NB4 (cell line): ENCODE measurements around the gene PNPLA7.

Experiments
- DNase-seq: peaks from one replicate; pipeline ENCODE4 v3.0.0; 2010; ENCODE audit warnings: low read depth
- H3K4me3 ChIP-seq: one replicate; pipeline ENCODE4 v1.5.1; 2011; ENCODE audit warnings: mild to moderate bottlenecking, low read depth, low read length, moderate library complexity
- MYC ChIP-seq: IDR thresholded peaks from 2 replicates; pipeline ENCODE4 v1.6.1; 2011; ENCODE audit warnings: low read depth, low read length
- POLR2A ChIP-seq: IDR thresholded peaks from 2 replicates; pipeline ENCODE4 v1.6.1; 2011; ENCODE audit warnings: mild to moderate bottlenecking; ENCODE audit not compliant: insufficient read length; ENCODE audit errors: extremely low read depth
- TF ChIP-seq, protein P1 (sequence below): IDR thresholded peaks from one replicate; pipeline ENCODE4 v1.5.1; 2012; ENCODE audit warnings: low read depth, low read length
- TF ChIP-seq, protein P2 (sequence below): IDR thresholded peaks from 2 replicates; pipeline ENCODE4 v1.6.1; 2011; ENCODE audit warnings: low read depth, low read length

The PNPLA7 gene

DNA sequence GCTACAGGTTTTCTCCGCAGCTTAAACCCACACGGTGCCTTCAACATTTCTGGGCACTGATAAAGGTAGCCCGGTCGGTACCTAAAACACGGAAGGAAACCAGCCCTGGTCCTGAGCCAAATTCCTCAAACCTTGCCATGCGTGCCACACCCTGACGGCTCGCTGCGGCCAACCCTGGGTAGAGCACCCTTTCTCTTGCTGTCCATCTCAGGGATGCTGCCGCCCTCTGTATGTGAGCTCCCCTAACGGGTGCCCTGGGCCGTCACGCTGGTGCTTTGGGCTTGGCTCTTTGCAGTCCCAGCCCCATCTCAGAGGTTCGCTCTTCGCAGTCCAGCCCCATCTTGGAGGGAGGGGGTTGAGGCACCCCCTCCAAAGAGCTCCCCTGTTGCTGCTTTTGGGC lies 43.9 kb downstream of the PNPLA7 start:
- no peak overlapping the region for H3K4me3 ChIP-seq
- DNase-seq, result no peak
- TF ChIP-seq, protein P1, sequence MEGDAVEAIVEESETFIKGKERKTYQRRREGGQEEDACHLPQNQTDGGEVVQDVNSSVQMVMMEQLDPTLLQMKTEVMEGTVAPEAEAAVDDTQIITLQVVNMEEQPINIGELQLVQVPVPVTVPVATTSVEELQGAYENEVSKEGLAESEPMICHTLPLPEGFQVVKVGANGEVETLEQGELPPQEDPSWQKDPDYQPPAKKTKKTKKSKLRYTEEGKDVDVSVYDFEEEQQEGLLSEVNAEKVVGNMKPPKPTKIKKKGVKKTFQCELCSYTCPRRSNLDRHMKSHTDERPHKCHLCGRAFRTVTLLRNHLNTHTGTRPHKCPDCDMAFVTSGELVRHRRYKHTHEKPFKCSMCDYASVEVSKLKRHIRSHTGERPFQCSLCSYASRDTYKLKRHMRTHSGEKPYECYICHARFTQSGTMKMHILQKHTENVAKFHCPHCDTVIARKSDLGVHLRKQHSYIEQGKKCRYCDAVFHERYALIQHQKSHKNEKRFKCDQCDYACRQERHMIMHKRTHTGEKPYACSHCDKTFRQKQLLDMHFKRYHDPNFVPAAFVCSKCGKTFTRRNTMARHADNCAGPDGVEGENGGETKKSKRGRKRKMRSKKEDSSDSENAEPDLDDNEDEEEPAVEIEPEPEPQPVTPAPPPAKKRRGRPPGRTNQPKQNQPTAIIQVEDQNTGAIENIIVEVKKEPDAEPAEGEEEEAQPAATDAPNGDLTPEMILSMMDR, result no peak

DNA sequence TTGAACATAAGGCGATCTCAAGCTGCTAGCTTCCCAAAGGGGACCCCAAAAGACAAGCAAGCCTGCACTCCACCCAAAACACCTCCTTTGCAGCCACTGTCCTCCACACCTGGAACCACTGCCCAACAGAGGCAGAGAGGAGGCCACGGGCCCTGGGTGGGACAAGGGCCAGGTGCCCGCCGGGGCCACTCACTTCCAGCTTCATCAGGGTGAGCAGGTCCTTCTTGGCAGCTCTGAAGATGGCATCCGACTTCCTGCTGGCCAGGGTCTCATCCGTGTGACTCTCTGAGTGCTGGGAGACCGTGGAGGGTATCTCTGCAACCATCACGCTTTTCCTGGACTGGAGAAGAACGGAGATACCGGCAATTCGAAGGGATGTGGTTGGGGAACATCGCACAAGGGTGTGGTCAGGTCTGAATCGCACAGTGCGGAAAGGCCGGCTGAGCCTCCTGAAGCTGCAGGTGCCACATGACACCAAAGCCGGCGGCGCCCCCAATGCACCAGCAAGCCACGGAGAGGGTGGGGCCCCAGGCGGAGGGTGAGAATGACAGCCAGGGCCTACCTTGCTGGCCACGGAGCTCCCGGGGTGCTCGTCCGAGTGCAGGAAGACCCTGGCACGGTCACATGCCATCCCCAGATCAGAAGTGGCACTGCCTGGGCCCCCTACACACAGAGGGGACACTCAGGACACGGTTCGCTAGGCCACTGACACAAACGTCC lies 44.6 kb downstream of the PNPLA7 start:
- no peak overlapping the region for H3K4me3 ChIP-seq
- TF ChIP-seq MYC (no peak), POLR2A (no peak)
- TF ChIP-seq, protein P1, result no peak
- TF ChIP-seq, protein P2, sequence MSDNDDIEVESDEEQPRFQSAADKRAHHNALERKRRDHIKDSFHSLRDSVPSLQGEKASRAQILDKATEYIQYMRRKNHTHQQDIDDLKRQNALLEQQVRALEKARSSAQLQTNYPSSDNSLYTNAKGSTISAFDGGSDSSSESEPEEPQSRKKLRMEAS, result no peak
- DNase-seq, result no peak

DNA sequence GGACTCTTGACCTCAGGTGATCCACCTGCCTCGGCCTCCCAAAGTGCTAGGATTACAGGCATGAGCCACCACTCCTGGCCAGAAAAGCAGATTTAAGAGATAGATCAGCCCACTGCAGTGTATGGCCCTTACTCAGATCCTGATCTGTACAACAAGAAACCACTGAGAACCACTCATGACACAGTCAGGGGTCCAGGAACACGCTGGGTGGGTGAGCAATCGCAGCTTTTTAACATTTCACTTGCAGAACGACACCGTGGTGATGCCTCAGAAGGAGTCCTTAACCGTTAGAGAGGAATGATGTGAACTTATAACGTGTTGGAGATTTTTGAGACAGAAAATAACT lies 45.8 kb downstream of the PNPLA7 start:
- no peak overlapping the region for H3K4me3 ChIP-seq
- TF ChIP-seq POLR2A, result no peak
- TF ChIP-seq, protein P2, result no peak
- DNase-seq, result no peak

DNA sequence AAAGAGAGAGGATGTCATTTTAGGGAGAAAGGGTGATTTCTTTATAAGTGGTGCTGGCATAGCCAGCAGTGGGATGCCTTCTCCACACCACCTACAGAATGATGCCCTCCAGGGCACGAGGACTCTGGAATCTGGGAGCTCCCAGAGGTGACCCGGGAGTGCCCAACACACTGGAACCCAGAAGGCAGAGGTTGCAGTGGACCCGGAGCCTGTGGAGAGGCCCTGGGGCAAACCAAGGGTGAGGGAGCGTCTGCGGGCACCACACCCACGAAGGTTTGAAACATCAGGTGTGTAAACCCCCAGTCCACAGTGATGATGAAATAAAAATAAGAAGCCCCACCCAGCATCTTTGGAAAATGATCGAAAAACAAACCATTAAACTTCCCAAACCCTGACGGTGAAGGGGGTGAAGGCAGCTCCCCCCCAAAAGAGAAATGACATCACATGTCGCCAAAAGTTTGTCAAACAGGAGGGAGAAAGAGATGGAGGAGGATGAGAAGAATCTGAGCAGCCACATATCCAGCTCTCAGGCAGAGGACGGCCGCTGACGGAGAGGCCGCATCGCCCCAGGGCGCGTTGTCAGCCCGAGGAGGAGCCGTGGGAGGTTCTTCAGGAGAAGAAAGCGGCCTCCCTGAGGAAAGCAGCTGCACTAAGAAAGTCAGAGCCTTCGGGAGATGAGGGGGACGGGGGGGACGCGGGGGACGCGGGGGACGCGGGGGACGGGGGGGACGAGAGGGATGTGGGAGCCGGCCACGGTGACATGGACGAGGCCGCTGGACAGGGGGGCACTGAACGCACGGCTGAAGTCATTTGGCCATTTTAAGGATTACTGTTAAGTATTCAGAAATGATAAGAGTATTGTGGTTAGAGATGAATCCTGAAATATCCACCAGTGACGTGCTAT lies 47.9 kb downstream of the PNPLA7 start:
- TF ChIP-seq POLR2A (no peak), MYC (no peak)
- TF ChIP-seq, protein P2, result no peak
- TF ChIP-seq, protein P1, result no peak
- no peak overlapping the region for H3K4me3 ChIP-seq
- DNase-seq, result no peak

DNA sequence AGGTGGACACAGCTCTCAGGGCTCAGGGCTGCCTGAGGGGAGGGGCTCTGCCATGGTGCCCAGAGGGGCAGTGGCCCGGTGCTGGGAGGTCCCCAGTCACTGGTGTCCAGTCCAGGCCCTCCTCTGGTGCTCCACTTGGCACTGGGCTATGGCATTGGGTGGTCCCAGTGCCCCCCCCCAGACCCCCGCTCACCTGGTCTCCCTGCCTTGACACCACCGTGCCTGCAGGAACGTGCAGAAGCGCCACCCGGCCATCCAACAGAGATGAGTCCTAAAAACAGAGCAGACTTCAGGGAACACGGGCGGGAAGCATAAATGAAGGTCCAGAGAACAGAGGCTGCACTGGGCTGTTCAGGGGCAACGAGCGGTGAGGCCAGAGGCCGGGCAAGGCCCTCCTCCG lies 48.7 kb downstream of the PNPLA7 start:
- no peak overlapping the region for H3K4me3 ChIP-seq
- TF ChIP-seq POLR2A (no peak), MYC (no peak)
- TF ChIP-seq, protein P1, result no peak
- TF ChIP-seq, protein P2, result no peak
- no peak for DNase-seq

DNA sequence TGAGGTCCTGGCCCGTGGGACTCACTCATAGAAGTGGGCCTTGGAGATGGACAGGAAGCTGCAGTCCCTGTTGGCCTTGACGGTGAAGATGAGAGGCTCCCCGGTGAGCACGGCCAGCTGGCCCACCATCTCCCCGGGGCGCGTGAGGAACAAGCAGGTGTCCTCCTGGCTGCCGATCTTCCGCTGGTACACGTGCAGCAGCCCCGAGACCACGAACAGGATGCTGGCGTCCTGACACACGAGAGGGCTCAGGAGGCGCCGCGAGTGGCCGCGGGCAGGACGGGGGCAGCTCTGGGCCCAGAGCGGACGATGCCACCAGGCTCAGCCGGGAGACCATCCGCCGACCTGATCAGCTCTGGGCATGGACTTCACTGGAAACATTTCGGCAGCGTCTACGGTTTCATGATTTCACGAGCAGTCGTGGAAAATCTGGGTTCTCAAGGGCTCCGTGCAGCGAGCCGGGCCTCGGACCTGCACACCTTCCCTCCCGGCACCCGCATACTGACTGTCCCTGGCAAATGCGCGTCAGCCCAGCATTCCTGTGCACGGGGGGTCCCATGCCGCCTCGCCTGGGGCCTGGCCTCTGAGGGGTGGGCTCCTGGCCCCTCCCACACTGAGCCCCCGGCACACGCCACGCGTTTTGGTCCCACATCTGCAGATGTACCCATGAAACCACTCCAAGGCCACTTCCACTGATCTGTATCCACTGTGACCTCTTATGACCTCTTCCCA lies 49.4 kb downstream of the PNPLA7 start:
- no peak for TF ChIP-seq POLR2A
- TF ChIP-seq, protein P2, result no peak
- no peak for TF ChIP-seq MYC
- TF ChIP-seq, protein P1, result no peak
- no peak overlapping the region for H3K4me3 ChIP-seq
- no peak for DNase-seq
